Measurements from ENCODE around the gene PELI2.
A peak's percentile ranks its signal among the peaks of the same experiment; 100 is the strongest.

PELI2 gene

DNA sequence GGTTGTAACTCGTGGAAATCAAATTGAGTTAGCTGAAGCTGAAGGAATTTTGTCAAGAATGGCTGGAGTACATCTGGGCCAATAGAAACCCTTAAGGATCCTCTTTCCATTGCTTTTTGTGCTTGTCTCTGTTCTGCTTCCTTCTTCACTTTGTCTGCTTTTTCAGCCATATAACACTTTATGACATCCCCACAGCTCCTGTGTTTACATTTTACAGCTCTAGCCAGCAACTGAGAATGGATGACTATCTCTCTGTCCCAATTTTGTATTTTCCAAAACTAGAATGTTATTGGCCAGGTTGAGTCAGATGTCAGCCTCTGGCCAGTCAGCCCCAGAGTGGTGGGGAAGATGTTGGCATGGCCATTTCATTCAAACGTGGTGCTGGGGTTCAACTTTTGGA, 57.6 kb downstream of the PELI2 start:
- no peak for DNase-seq

DNA sequence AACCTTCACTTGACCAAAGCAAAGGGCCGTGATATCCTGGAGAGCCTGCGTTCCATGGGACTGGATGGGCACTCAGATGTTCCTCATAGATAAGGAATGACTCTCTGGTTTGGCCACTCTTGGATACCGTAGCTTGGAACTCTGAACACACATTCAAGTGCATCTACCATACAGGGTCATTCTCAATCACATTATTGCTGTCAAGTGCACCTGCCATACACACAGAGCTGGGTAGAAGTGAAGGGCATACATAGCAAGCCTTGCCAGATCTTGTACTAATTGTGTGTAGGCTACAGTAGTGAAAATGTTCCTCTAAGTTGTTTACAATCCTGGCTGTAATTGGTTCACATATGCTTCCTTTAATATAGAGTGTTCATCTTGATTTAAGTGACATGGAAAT, 58.3 kb downstream of the PELI2 start:
- no peak for DNase-seq

DNA sequence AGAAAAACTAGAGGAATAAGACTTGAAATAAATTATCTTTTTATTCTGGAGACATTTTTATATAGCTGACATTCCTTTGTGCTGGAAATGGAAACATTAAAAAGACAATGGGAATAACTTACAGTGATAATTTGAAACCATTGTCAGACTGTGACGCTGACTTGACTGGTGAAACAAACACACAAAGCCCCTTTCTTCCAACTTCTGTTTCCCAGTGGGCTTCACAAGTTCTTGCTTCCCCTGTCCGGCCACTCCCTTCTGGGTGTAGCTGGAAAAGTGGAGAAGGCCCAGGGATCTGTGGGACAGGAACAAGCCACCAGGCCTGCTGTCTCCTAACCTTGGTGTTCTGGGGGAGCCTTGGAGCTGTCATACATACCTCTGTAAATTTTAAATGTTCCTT, 58.8 kb downstream of the PELI2 start:
- no peak for DNase-seq

DNA sequence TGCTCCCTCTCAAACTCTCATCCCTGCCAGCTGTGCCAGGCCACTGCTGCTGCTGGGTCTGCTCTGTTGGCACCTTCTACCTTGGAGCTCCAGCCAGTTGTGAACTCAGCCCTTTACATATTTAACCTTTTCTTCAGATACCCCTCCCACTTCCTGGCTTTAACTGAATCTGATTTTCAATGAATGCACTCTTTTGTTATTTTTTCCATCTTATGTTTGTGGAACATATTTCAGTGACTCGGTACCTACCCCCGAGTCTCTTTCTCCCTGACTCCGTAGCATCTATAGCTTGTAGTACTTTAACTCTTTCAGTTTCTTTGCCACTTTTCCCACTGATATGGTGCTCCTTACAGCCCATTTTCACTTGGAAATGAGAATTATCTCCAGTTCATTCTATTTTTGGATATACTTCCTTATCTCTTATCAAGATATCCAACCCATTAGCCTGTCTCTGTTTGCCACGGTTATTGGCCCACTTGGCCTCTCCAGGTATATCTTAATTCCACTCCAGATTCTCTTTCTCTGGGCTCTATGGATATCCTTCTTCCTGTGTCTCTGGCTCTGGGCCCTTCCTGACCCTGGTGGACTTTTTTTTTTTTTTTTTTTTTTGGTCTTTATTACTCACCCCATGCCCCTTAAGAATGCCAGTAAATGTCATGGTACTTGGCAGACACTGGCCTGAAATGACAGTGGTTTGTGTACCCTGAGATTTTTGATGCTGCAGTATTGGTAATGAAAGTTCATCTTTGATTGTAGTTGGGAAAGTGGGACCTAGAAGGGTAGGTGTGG, 62.7 kb downstream of the PELI2 start:
- DNase-seq = no peak

DNA sequence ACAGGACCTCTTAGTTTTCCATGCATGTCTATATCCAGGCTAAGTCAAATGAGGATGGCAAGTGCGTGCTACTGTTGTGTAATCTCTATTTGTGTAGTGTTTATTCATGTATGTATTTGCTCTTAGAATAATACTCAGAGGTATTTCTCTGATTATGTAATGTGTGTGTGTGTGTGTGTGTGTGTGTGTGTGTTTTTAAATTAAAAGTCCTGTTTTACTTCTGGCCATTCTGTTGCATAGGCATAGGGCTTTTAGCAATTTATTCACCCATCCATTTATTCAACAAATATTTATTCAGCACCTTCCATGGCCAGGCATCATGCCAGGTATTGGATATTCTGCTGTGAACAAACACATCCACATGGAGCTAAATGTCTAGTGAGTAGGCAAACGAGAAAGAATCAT, 63.5 kb downstream of the PELI2 start:
- DNase-seq = no peak

DNA sequence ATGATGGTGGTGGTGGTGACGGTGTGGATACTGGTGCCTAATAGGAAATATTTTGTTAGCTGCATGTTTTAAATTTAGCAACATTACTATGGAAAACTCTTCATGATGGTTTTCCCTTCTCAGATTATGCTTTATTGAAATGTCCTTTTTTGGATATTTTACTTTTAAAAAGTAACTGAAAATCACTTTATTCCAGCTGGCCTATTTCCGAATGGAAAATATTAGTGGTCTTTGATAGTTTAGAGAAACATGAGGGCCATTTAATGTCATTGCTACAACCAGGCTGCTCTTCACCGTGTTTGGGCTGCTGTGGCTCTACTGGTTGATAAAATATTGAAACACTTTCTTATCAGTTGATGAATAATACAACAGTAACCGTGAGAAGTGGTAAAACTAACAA, 64.2 kb downstream of the PELI2 start:
- DNase-seq = no peak

DNA sequence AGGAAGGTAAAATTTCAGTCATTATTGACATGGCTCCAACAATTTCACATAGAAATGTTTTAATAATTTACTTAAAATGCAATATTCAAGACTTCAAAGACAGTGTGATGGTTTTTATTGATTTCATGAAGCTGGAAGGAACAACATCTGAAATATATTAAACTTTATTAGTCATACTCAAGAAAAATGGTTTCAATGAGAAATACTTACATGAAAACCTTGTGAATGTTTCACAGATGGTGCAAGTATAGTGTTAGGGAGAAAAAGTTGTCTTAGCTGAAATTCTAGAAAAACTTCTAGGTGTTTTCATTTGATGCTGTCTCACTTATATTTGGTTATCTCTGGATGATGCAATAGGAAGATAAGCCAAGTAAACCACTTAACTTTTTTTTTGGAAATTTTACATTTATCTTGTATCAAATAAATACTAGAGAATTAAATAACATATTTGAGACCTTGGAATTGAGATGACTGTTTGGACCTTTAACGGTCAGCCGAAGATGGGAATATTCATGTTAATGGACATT, 65.5 kb downstream of the PELI2 start:
- no peak for DNase-seq

DNA sequence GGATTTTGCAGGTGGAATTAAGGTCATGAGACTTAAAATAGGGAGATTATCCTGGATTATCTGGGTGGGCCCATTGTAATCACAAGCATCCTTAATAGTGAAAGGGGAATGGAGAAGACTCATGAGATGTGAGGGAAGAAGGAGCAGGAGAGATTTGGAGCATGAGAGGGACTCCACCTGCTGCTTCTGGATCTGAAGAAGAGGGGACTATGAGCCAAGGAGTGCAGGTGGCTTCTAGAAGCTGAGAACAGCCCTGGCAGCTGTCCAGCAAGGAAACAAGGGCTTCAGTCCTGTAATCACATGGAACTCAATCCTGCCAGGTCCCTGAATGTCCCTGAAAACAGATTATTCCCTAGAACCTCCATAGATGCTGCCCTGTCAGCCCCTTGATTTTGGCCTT, 67.8 kb downstream of the PELI2 start:
- no peak for DNase-seq

DNA sequence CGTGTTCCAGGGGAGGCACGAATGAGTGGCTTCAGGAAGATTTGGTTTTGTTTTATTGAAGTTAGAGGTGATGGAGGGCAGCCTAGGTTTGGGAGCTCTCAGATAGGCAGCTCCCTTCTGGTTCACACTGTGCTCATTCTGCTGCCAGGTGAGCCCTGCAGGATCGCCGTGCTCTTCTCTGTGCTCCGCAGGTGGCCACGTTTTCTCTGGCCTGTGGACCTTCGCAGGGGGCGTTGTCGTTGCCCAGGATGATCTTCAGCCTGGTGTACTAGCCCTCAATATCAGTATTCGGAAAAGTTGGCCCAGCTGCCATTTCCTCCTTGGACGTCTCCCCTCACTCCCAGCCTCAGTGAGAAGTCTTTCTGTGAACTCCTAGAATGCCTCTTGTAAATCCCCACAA, 69.5 kb downstream of the PELI2 start:
- no peak for DNase-seq

DNA sequence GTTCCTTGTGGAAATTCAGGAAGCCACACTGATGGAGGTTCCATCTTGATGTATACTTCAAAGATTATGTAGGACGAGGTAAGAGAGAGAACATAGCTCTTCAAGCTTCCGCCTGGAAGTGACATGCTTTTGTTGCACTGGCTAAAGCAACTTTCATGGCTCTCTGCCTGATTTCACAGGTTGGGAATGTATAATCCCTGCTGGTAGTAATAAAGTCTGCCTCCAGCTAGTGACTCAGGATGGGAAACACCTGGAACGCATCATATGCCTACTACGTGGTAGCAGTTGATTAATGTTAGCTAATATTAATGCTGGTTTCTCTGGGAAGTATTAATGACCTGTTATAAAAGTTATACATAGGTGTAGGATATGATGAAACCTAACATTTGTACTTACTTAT, 71.1 kb downstream of the PELI2 start:
- no peak for DNase-seq

DNA sequence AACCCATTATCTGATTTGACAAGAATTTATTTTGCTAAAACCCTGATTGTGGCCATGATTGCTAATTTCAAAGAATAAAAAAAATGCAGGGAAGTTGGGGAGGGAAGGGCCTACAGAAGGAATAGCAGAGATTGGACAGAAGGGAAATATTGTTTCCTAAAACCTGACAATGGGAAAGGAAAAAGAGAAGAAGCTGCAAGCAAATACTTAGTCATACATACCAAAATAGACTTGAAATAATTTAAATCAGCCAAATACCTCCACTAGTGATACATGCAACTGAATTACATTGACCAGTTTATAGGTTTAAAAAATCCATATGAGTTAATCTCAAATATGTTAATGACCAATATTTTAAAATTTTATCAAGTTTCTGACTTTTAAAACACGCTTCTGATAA, 75.1 kb downstream of the PELI2 start:
- DNase-seq = peak in 2 of 3 donors; percentile 48 to 50

DNA sequence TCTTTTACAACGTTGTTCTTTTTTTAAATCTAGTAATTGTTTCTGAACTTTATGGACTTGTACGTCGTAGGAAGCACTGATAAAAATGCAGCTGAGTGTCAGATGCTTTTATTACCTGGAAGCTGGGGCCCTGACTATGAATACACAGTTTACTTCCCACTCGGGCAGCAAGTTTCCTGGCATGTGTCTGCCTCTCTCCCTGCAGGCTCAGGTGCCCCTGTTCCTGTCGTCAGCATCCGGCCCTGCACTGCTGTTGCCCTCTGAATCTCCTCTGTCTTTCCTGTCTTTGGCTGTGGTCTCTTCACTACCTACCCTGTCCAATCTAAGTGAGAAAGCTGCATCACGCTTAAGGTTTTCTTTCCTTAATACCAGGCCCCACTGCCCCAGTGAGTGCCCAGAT, 75.8 kb downstream of the PELI2 start:
- no peak for DNase-seq

DNA sequence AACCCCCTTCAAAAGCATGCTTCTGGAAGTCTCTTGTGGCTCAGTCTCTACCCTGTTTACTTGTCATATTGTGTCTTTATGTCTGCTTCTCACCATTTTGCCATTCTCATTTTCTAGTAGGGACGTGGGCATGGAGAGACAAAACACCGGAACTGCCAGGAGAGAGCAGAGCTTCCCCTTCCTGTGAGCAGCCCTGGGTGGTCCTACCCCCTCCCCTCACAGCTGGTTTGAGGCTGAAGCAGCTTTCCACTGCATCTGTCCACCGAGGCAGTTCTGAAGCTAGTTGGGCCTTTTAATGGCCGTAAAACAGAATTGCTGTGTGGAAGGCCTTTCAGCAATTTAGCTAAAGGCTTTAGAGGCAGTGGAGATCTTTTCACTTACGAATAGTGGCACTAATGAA, 77.0 kb downstream of the PELI2 start:
- no peak for DNase-seq

DNA sequence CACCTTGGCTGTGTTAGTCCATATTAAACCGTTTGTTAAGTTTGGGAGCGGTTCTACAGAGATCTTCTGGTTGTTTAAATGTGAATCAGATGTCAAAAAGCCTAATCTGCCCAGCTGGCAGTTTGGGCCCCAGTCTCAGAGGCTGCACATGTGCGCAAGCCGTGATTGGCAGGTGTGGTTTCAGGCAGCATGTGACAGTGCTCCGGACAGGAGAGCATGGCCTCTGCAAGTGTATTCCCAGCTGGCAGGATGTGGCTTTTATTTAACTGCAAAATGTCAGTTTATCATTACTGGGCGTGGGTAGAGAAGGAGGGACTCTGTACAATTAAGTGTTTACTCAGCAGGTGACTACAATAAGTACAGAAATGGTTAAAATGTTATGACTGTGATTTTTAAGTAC, 77.5 kb downstream of the PELI2 start:
- peak in 1 of 3 donors; percentile 21 for DNase-seq

DNA sequence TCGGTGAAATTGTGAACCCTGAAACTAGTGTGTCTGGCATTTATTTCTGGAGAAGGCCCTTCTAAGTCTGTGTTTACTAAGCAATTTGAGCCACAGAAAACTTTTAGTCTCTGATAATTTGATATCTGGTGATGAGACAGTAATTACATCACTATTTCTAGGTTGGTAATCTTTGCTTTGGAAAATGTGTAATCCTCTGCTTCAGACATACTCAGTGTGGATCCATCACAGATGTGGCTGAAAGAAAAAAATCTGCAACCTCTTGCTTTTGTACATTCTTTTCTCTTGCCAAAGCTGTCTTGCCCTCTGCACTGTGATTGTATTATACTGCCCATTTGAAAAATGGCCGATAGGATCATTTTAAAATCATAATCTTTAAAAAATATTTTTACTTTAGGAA, 78.1 kb downstream of the PELI2 start:
- peak in 2 of 3 donors; percentile 21 to 34 for DNase-seq

DNA sequence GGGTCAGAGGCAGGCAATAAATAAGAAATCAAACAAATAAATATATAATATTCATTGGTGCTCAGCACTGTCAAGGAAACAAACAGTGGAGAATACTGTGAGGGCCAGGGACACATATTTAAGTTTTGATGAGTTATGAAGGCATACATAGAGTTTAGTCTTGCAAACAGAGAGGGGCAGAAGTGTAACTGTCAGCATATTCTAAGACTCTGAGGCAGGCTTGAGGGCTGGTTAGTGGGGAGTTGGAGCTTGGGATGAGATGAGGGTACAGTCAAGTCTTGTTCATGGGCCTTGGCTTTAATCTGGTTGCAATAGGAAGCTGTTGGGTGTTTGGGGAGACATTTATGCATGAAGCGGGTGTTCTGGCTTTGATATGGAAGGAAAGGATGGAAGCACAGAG, 78.9 kb downstream of the PELI2 start:
- DNase-seq = no peak

DNA sequence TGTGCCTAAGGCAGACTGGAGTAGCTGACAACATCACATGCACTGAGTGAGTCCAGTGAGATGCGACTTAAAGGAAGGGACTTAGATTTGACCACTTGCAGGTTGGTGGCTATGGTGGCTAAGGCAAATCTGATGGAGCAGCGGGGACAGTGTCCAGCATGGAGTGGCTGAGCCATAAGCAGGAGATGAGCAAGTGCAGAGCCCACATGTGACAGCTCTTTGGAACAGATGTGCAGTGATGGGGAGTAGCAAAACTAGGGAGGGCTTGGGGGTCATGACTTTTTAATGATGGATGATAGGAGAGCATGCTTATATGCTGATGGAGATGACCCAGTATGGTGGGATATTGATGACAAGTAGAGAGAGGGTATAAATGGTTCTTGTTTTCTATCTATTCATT, 80.2 kb downstream of the PELI2 start:
- no peak for DNase-seq

DNA sequence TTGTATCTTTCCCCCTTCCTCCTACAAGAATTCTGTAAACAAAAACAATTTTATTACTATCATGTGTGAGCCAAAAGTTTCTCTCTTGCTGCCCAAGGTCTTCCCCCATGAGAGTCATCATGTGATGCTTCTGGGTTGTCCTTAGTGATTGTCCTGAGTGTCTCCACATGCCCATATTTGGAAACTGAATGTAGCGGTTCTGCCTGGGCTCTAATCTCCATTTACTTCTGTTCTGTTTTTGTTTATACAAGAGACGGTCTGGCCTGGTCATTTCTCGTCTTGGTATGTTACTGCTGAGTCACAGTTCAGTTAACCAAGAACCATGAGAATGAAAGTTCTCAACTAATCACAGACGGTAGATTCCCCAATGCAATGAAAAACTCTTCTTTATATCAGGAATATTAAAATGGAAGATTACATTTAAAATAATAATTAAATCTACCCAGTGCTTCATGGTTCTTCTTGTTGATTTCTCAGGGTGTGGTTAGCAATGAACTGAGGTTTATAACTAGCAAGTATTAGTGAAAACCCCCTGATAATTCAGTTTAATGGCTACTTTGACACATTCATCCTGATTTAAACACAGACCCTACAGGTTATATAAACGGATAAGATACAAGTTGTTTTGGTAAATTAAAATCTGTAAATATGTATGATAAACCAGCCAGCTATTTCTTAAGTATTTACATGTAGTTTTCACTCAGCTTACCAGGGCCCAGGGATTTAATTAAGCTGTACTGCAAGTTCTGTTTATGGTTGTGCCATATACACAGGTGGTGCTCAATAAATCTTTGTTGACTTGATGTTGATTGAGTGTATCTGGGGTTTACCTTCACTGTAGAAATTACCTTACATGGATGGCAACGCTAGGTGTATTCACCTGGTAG, 81.1 kb downstream of the PELI2 start:
- peak; percentile 84 to 94 (median 94) for DNase-seq

DNA sequence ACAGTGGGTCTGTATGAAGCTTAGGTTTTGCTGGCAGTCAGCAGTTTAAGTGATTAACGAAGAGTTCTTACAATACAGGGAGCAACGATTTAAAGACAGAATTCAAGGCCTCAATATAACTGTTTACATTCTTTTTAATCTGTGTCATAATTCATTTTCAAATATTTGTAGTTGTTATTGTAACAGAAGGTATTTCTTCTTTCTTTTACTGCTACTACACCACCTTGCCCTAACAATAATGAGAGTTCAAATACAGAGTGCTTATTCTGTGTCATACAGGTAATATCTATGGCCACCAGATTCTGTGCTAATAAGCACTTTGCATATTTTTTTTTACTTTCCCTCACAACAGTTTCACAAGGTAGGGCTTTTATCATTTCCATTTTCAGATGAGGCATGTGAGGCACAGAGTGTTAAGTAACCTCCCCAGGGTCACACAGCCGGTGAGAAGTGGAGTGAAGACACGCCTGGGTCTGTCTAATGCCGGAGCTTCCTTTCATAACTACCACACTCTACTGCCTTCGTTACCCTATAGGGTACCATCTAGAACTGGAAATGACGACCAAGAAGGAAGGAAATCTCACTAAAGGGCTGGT, 81.9 kb downstream of the PELI2 start:
- peak in 1 of 3 donors; percentile 36 for DNase-seq

DNA sequence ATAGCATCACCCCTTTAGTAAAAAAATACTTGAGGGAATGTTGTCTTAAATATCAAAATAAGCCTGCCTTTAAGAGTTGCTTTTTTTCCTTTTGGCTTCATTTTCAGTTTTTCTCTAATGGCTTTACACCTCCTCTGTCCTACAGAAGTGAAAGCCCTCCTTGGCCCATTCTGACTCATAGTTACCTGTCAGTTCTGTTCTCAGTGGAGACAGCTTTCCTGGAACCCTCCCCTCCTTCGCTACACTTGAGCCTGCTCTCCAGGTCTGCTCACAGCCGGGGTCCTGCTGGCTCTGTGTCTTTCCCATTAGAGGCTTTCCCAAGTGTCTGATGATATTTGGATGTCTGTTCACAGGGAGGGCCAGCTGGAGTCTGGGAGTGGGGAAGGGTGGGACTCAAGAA, 84.0 kb downstream of the PELI2 start:
- no peak for DNase-seq

DNA sequence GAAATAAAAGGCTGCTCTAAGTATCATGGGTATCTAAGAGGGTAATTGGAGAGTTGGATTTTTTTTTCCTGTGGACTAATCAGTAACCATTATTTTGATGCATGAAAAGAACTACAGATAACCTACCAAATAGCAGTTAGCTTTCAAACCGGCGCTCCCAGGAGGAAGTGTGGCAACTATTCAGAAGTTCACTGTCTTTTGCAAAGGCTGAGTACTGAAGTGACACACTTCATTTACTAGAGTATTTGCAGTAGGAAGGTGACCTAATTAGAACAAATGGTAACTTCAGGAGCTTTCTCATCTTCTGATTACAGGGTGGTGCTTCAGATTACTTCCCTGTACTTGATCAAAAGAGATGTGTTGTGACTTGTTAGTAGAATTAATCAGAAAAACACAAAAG, 87.7 kb downstream of the PELI2 start:
- peak; percentile 40 to 66 (median 49) for DNase-seq

DNA sequence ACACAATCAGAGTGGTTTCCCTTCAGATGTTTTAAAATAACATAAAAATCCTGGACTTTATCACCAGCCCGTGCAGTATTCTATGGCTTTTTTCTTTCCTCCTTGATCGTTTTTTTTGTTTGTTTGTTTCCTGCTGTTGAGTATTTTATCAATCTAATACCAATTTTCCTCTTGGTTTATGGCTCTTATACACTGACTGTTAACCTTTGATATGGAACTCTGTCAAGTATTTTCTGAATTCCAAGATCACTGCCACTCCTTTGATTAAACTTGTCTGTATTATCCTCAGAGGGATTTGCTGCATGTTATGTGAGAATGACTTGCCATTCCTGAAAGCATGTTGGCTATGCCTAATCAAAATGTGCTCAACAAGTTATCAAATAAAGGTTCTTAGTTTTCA, 88.4 kb downstream of the PELI2 start:
- no peak for DNase-seq

DNA sequence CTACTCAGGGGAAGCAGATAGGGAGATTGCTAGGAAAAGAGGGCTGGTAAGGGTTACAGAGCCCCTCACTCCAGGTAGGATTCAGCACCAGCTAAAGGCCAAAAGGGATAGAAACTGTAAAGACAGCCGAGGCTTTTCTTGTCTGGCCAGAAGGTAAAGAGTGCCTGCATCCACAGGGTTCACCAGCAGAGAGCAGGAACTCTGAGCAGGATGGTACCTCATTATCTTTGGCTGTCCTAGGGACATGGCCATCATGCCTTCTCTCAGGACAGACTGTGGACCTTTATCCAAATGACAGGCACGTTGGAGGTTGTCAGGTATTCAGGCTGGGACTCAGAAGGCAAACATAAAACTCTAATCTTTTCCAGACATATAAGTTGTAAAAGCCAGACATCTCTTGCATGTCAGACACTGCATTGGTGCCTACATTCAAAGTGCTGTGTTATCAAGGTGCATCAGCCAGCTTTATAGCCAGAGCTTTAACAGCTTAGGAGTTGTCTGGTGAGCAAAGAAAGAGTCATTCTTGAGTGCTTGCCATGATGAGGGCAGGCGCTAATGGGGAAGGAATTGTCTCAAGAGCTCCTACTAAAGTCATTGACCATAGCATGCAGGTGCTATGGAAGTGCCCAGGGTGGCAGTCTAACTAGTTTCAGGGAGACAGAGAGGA, 89.5 kb downstream of the PELI2 start:
- DNase-seq = no peak
